HCT116 (cell line): ENCODE results near the gene ESRRG. TPM values are rescaled to one million over a fixed set of nuclear protein-coding genes. Genes with fewer than 3 reads are reported as not detected.

Experiments
- ATAC-seq: fragments of 200-7000 bp; cut with Tn5 transposase; 2 replicates; pipeline ENCODE4 v1.9.1; 2020; ENCODE audit warnings: mild to moderate bottlenecking, moderate library complexity
- BruUV-seq: library from RNA; stranded (reverse); fragments of 400-500 nt; replicated peaks from 2 replicates; lab custom pipeline; 2021; lab: Mats Ljungman, UMichigan
- CTCF ChIA-PET: fragments of 300-600 bp; sonication (Branson Sonifier 250); formaldehyde crosslinking; loops from one replicate; lab custom pipeline; 2021; ENCODE audit warnings: antibody characterized with exemption; lab: Charles Lee
- POLR2A ChIA-PET: fragments of 300-600, 350-600 bp; sonication (Branson Sonifier 250); formaldehyde crosslinking; loops from one replicate; lab custom pipeline; 2021; ENCODE audit warnings: antibody characterized with exemption; lab: Charles Lee
- RAD21 ChIA-PET, 2 experiments: fragments of 300-600 bp; sonication (Branson Sonifier 250); formaldehyde crosslinking; loops; one replicate each; lab custom pipeline; 2023; ENCODE audit warnings: low total read pairs in 2 of 2; ENCODE audit not compliant: uncharacterized antibody in 2 of 2, unreplicated experiment in 2 of 2, low non-redundant PET in 1 of 2; lab: Charles Lee
- DNase-seq: peaks from one replicate; pipeline ENCODE4 v3.0.0-alpha.2; 2010; ENCODE audit warnings: low read depth, low spot score
- H2AFZ ChIP-seq: fragments of 200-600 bp; shearing (Covaris generic), sonication (generic); 2 replicates; pipeline ENCODE4 v1.6.1; 2017; ENCODE audit warnings: low read depth, mixed run types, mixed read lengths, antibody characterized with exemption, low read length; ENCODE audit not compliant: poor library complexity, severe bottlenecking
- H3K27ac ChIP-seq: 2 replicates; pipeline ENCODE4 v1.5.1; 2012; ENCODE audit warnings: low read depth, low read length
- H3K27me3 ChIP-seq: fragments of 200-600 bp; sonication (generic); 2 replicates; pipeline ENCODE4 v1.6.1; 2016; ENCODE audit warnings: mixed run types, low read length, mixed read lengths; ENCODE audit not compliant: insufficient read depth
- H3K36me3 ChIP-seq, 2 experiments: fragments of 200-500 bp in 1 of 2; fragments of 200-600 bp in 1 of 2; sonication (Bioruptor generic) in 1 of 2; sonication (generic) in 1 of 2; 2 replicates each; pipeline versions ENCODE4 v1.5.1 to v1.6.1; 2014 to 2016; ENCODE audit warnings: low read length in 2 of 2, inconsistent platforms in 1 of 2, mixed read lengths in 1 of 2, mixed run types in 1 of 2; ENCODE audit not compliant: insufficient read depth in 2 of 2, control insufficient read depth in 1 of 2
- H3K4me1 ChIP-seq, 2 experiments: fragments of 200-600 bp in 1 of 2; sonication (generic) in 1 of 2; 2 replicates each; pipeline versions ENCODE4 v1.5.1 to v1.6.1; 2012 to 2017; ENCODE audit warnings: low read length in 2 of 2, inconsistent platforms in 1 of 2, mild to moderate bottlenecking in 1 of 2, mixed read lengths in 1 of 2, mixed run types in 1 of 2, moderate library complexity in 1 of 2; ENCODE audit not compliant: insufficient read depth in 2 of 2, control insufficient read depth in 1 of 2
- H3K4me2 ChIP-seq: fragments of 200-600 bp; sonication (generic); 2 replicates; pipeline ENCODE4 v1.6.1; 2017; ENCODE audit warnings: mixed run types, low read length, mixed read lengths
- H3K4me3 ChIP-seq, 2 experiments: fragments of 200-600 bp in 1 of 2; sonication (generic) in 1 of 2; replicated peaks in 1 of 2; 2 replicates each; pipeline ENCODE4 v1.5.1; 2011 to 2016; ENCODE audit warnings: low read length in 2 of 2, control low read depth in 1 of 2, low read depth in 1 of 2, mild to moderate bottlenecking in 1 of 2, mixed read lengths in 1 of 2, mixed run types in 1 of 2
- H3K79me2 ChIP-seq: fragments of 200-600 bp; sonication (generic); 2 replicates; pipeline ENCODE4 v1.6.1; 2017; ENCODE audit warnings: mild to moderate bottlenecking, mixed run types, low read length, moderate library complexity, mixed read lengths; ENCODE audit not compliant: insufficient read depth
- H3K9ac ChIP-seq: fragments of 200-600 bp; sonication (generic); 2 replicates; pipeline ENCODE4 v1.6.1; 2016; ENCODE audit warnings: low read length, mixed read lengths
- H3K9me2 ChIP-seq: fragments of 200-600 bp; sonication (generic), shearing (Covaris generic); 2 replicates; pipeline ENCODE4 v1.6.1; 2017; ENCODE audit warnings: mixed run types, mild to moderate bottlenecking, moderate library complexity; ENCODE audit not compliant: insufficient read depth
- H3K9me3 ChIP-seq, 2 experiments: fragments of 200-500 bp in 1 of 2; fragments of 200-600 bp in 1 of 2; sonication (Bioruptor generic) in 1 of 2; sonication (generic) in 1 of 2; 2 replicates each; pipeline ENCODE4 v1.6.1; 2014 to 2017; ENCODE audit warnings: low read length in 2 of 2, mixed read lengths in 2 of 2, inconsistent platforms in 1 of 2, low read depth in 1 of 2, mild to moderate bottlenecking in 1 of 2, mixed run types in 1 of 2, moderate library complexity in 1 of 2; ENCODE audit not compliant: control insufficient read depth in 1 of 2, insufficient read depth in 1 of 2
- H4K20me1 ChIP-seq: fragments of 200-600 bp; sonication (generic), shearing (Covaris generic); 2 replicates; pipeline ENCODE4 v1.6.1; 2017; ENCODE audit warnings: mixed run types, mild to moderate bottlenecking, moderate library complexity; ENCODE audit not compliant: insufficient read depth
- ATF3 ChIP-seq: IDR thresholded peaks from 2 replicates; pipeline ENCODE4 v1.6.1; 2012
- CEBPB ChIP-seq: IDR thresholded peaks from 2 replicates; pipeline ENCODE4 v1.6.1; 2012; ENCODE audit warnings: low read depth
- CTCF ChIP-seq, 3 experiments: fragments of 200-600 bp in 1 of 3; sonication (generic) in 1 of 3; IDR thresholded peaks in 2 of 3; conservative IDR thresholded peaks in 1 of 3; 2 replicates each; pipeline ENCODE4 v1.5.1; 2012 to 2017; ENCODE audit warnings: low read depth in 2 of 3, low read length in 2 of 3, antibody characterized with exemption in 1 of 3, borderline replicate concordance in 1 of 3, control low read depth in 1 of 3, mild to moderate bottlenecking in 1 of 3, mixed read lengths in 1 of 3, mixed run types in 1 of 3, moderate library complexity in 1 of 3; ENCODE audit not compliant: insufficient read depth in 1 of 3
- EGR1 ChIP-seq: IDR thresholded peaks from 2 replicates; pipeline ENCODE4 v1.6.1; 2012; ENCODE audit warnings: low read depth
- EZH2phosphoT487 ChIP-seq: fragments of 200-600 bp; IDR thresholded peaks from 2 replicates; pipeline ENCODE4 v1.6.1; 2018; ENCODE audit warnings: antibody characterized with exemption, borderline replicate concordance
- FOSL1 ChIP-seq: IDR thresholded peaks from 2 replicates; pipeline ENCODE4 v1.6.1; 2012; ENCODE audit warnings: low read depth
- RAD21 ChIP-seq: IDR thresholded peaks from 2 replicates; pipeline ENCODE4 v1.6.1; 2012; ENCODE audit warnings: low read depth, mild to moderate bottlenecking
- SIN3A ChIP-seq: IDR thresholded peaks from 2 replicates; pipeline ENCODE4 v1.6.1; 2012; ENCODE audit warnings: low read depth
- ZFX ChIP-seq: fragments of 450-650 bp; IDR thresholded peaks from 2 replicates; pipeline ENCODE4 v1.6.1; 2017
- ZNF274 ChIP-seq: fragments of 200-500 bp; sonication (Bioruptor generic); IDR thresholded peaks from 2 replicates; pipeline ENCODE4 v1.6.1; 2014; ENCODE audit warnings: mild to moderate bottlenecking, low read depth, low read length, inconsistent platforms
- intact Hi-C: fragments of 100-400 bp; cut with micrococcal nuclease; formaldehyde crosslinking; loops from 2 replicates; pipeline ENCODE4 v1.10.0; 2022
- total RNA-seq: library from RNA; stranded (reverse); gene quantifications from one replicate; pipeline ENCODE4 v1.2.1, GENCODE V29; 2021; ENCODE audit not compliant: unreplicated experiment

The ESRRG gene
- total RNA-seq, 1 experiment from 2014 or later: not detected

GRCh38 chr1:216758161-216758560 is 34.9 kb upstream of the ESRRG start:
- no peaks in the 10 kb centered on the region for H3K27me3 ChIP-seq
- ChIA-PET POLR2A (no interaction called here), RAD21 (no interaction called here)

More at GRCh38 chr1:216758161-216758560, 34.9 kb upstream of the ESRRG start:
- no peaks in the 10 kb centered on the region for H3K4me1 ChIP-seq
- H3K4me3 ChIP-seq: no peak overlapping the region
- intact Hi-C loops: no loop called here
- no peaks in the 10 kb centered on the region for H3K79me2 ChIP-seq
- no peak overlapping the region for H3K27ac ChIP-seq
- TF ChIP-seq EZH2phosphoT487 (no peak), ATF3 (no peak), FOSL1 (no peak), ZNF274 (no peak), ZFX (no peak), SIN3A (no peak), CTCF (IDR thresholded peaks at IDR 0.05 in 2 of 3, conservative IDR thresholded peaks at IDR 0.05 in 1 of 3; ENCODE audit: borderline replicate concordance in 1 of 3, insufficient read depth in 1 of 3, low read depth in 2 of 3, low read length in 2 of 3) (no peak), RAD21 (no peak), EGR1 (no peak), CEBPB (no peak)
- ATAC-seq (no peak), DNase-seq (no peak)
- no peak overlapping the region for H3K4me2 ChIP-seq
- H2AFZ ChIP-seq: no peak overlapping the region
- H3K9ac ChIP-seq: no peak overlapping the region
- H4K20me1 ChIP-seq: no peaks in the 10 kb centered on the region
- CTCF ChIA-PET: no interaction called here
- no TSS peak for BruUV-seq
- H3K9me2 ChIP-seq: no peaks in the 10 kb centered on the region
- H3K9me3 ChIP-seq: no peaks in the 10 kb centered on the region
- H3K36me3 ChIP-seq: no peaks in the 10 kb centered on the region
